Gastroesophageal sphincter (tissue), 4 donors: Measurements from ENCODE around the gene PREP. TPM values are rescaled to one million over a fixed set of nuclear protein-coding genes. Genes with fewer than 3 reads are reported as not detected.
A peak's percentile ranks its signal among the peaks of the same experiment; 100 is the strongest.

Source experiments
- ATAC-seq: fragments of 150-250 bp; one replicate; pipeline ENCODE4 v1.9.1; 2016; ENCODE audit warnings: mild to moderate bottlenecking, moderate library complexity
- H3K27ac ChIP-seq, 4 donors: fragments of 200-600 bp; sonication (generic) in 3 of 4; 1 replicate in 3 of 4; 2 replicates in 1 of 4; pipeline ENCODE4 v1.5.1; 2016 to 2019
- H3K27me3 ChIP-seq: fragments of 200-600 bp; sonication (generic); one replicate; pipeline ENCODE4 v1.5.1; 2019
- H3K36me3 ChIP-seq, 2 donors: fragments of 200-600 bp; sonication (generic); one replicate each; pipeline ENCODE4 v1.5.1; 2019; ENCODE audit warnings: control low read depth in 1 of 2
- H3K4me1 ChIP-seq, 3 donors: fragments of 200-600 bp; sonication (generic); 1 replicate in 2 of 3; 2 replicates in 1 of 3; pipeline ENCODE4 v1.5.1; 2016 to 2019; ENCODE audit warnings: control low read depth in 2 of 3
- H3K4me3 ChIP-seq, 2 donors: fragments of 200-600 bp; sonication (generic); one replicate each; pipeline ENCODE4 v1.5.1; 2019; ENCODE audit warnings: mild to moderate bottlenecking in 1 of 2, moderate library complexity in 1 of 2
- H3K9me3 ChIP-seq, 3 donors: fragments of 200-600 bp; sonication (generic); one replicate each; pipeline ENCODE4 v1.5.1; 2017 to 2019; ENCODE audit warnings: control low read depth in 2 of 3
- CTCF ChIP-seq, 4 experiments: fragments of 200-600 bp in 2 of 4; fragments of 450-650 bp in 2 of 4; sonication (generic) in 1 of 4; IDR thresholded peaks; one replicate each; pipeline ENCODE4 v1.5.1; 2017 to 2019; ENCODE audit warnings: antibody characterized with exemption in 4 of 4, mild to moderate bottlenecking in 2 of 4, moderate library complexity in 2 of 4
- EP300 ChIP-seq: sonication (generic); formaldehyde crosslinking; IDR thresholded peaks from one replicate; pipeline ENCODE4 v1.6.1; 2017; ENCODE audit warnings: antibody characterized with exemption, mild to moderate bottlenecking
- POLR2A ChIP-seq, 2 donors: fragments of 450-650 bp; IDR thresholded peaks; one replicate each; pipeline ENCODE4 v1.6.1; 2017; ENCODE audit warnings: antibody characterized with exemption in 2 of 2, mild to moderate bottlenecking in 2 of 2, moderate library complexity in 1 of 2
- POLR2AphosphoS5 ChIP-seq: sonication (generic); formaldehyde crosslinking; IDR thresholded peaks from one replicate; pipeline ENCODE4 v1.6.1; 2017; ENCODE audit warnings: antibody characterized with exemption
- WGBS, 2 donors: methylation state at CpG; one replicate each; pipeline ENCODE4 v1.1.5; 2018; ENCODE audit warnings: low coverage in 1 of 2; 5-methylcytosine and 5-hydroxymethylcytosine counted together
- total RNA-seq, 4 donors: library from RNA; depleted of rRNA; stranded (reverse); fragments of >200 nt; gene quantifications; one replicate each; pipeline ENCODE4 v1.1.0, GENCODE V29; 2016

PREP gene
- total RNA-seq, 4 donors from 2014 or later = 13.9 to 19.8 (median 17.4) TPM

- no CpG with 5 or more reads among the region's 1 CpG for WGBS, 2 donors
- Histone ChIP-seq H3K27me3 (no peaks in the 10 kb centered on the region), H3K4me1 (no peaks in the 10 kb centered on the region), H3K4me3 (no peak overlapping the region), H3K27ac (no peak overlapping the region), H3K9me3 (no peaks in the 10 kb centered on the region), H3K36me3 (peaks cover 0 to 80% of the 10 kb centered on the region in 2 donors)
- ATAC-seq = no peak
- TF ChIP-seq POLR2A (IDR thresholded peaks at IDR 0.05) (no peak), CTCF (IDR thresholded peaks at IDR 0.05) (peak in 1 of 4 experiments; percentile 17)
Measured at GRCh38 chr6:105363100-105363754, 39.7 kb downstream of the PREP start.

GRCh38 chr6:105359419-105360370, 43.2 kb downstream of the PREP start:
- Histone ChIP-seq H3K4me3 (no peak overlapping the region), H3K4me1 (no peaks in the 10 kb centered on the region), H3K27ac (no peak overlapping the region), H3K36me3 (peaks cover 0 to 68% of the 10 kb centered on the region in 2 donors), H3K27me3 (no peaks in the 10 kb centered on the region), H3K9me3 (peaks cover 0 to 7% (median 0%) of the 10 kb centered on the region in 3 donors)
- TF ChIP-seq CTCF (IDR thresholded peaks at IDR 0.05) = no peak
- no peak for TF ChIP-seq EP300
- TF ChIP-seq POLR2A (IDR thresholded peaks at IDR 0.05) = no peak
- TF ChIP-seq POLR2AphosphoS5 = no peak
- no peak for ATAC-seq
- WGBS, 2 donors = 85 to 98% methylated on average over 7 to 9 of the region's 10 CpGs

- peaks cover 0 to 7% (median 0%) of the 10 kb centered on the region in 3 donors for H3K9me3 ChIP-seq
- H3K36me3 ChIP-seq = peaks cover 0 to 51% of the 10 kb centered on the region in 2 donors
- H3K27ac ChIP-seq = no peak overlapping the region
- no peaks in the 10 kb centered on the region for H3K4me1 ChIP-seq
- TF ChIP-seq CTCF (IDR thresholded peaks at IDR 0.05) = no peak
- TF ChIP-seq POLR2AphosphoS5 = no peak
- TF ChIP-seq EP300 = no peak
- no peak for TF ChIP-seq POLR2A (IDR thresholded peaks at IDR 0.05)
- H3K27me3 ChIP-seq = no peaks in the 10 kb centered on the region
- H3K4me3 ChIP-seq = no peak overlapping the region
- no peak for ATAC-seq
- WGBS, 2 donors = 82 to 83% methylated on average over 1 of the region's 1 CpG
Measured at GRCh38 chr6:105357165-105357564, 45.7 kb downstream of the PREP start.

- Histone ChIP-seq H3K9me3 (peaks cover 0 to 7% (median 0%) of the 10 kb centered on the region in 3 donors), H3K36me3 (peaks cover 0 to 60% of the 10 kb centered on the region in 2 donors), H3K27ac (no peak overlapping the region), H3K4me3 (no peak overlapping the region), H3K4me1 (no peaks in the 10 kb centered on the region), H3K27me3 (no peaks in the 10 kb centered on the region)
- no peak for TF ChIP-seq EP300
- no peak for TF ChIP-seq POLR2A (IDR thresholded peaks at IDR 0.05)
- TF ChIP-seq CTCF (IDR thresholded peaks at IDR 0.05) = no peak
- no peak for TF ChIP-seq POLR2AphosphoS5
- 92 to 93% methylated on average over 4 of the region's 4 CpGs for WGBS, 2 donors
- ATAC-seq = no peak
Measured at GRCh38 chr6:105352037-105352617, 50.8 kb downstream of the PREP start.
